SK-N-SH (cell line): ENCODE data around the gene TEX54. TPM values are rescaled to one million over a fixed set of nuclear protein-coding genes. Genes with fewer than 3 reads are reported as not detected.
"Not testable (repeated sequence)": the region's sequence is repeated elsewhere in the genome, so short reads cannot be mapped to it uniquely, and the experiment has no call there.

ENCODE experiments used
- CTCF ChIA-PET: fragments of 300-600, 350-600 bp; formaldehyde crosslinking; extraction: SDS; loops from one replicate; lab custom pipeline; 2021; lab: Yijun Ruan, JAX
- POLR2A ChIA-PET: fragments of 350-600 bp; sonication (Branson Sonifier 250); formaldehyde crosslinking; extraction: SDS; loops from one replicate; lab custom pipeline; 2020; ENCODE audit warnings: antibody characterized with exemption, inconsistent platforms; lab: Yijun Ruan, JAX
- DNase-seq: peaks from one replicate; pipeline ENCODE4 v3.0.0; 2012
- H2AFZ ChIP-seq: fragments of 200-600 bp; sonication (generic); 2 replicates; pipeline ENCODE4 v1.8.1; 2016; ENCODE audit warnings: antibody characterized with exemption, mild to moderate bottlenecking, low read depth
- H3F3A ChIP-seq: fragments of 200-600 bp; sonication (generic); replicated peaks from 2 replicates; pipeline ENCODE3; 2016; ENCODE audit warnings: antibody characterized with exemption, mild to moderate bottlenecking; ENCODE audit not compliant: insufficient read depth
- H3K27ac ChIP-seq, 2 experiments: fragments of 200-500 bp in 1 of 2; fragments of 200-600 bp in 1 of 2; sonication (Bioruptor generic) in 1 of 2; sonication (generic), shearing (Covaris generic) in 1 of 2; 2 replicates each; pipeline versions ENCODE4 v1.5.1 to v1.6.1; 2014 to 2016; ENCODE audit warnings: low read depth in 2 of 2, inconsistent platforms in 1 of 2, low read length in 1 of 2, mild to moderate bottlenecking in 1 of 2, mixed read lengths in 1 of 2
- H3K27me3 ChIP-seq: fragments of 200-600 bp; sonication (generic), shearing (Covaris generic); 2 replicates; pipeline ENCODE4 v1.6.1; 2016; ENCODE audit warnings: mixed run types; ENCODE audit not compliant: insufficient read depth
- H3K36me3 ChIP-seq, 2 experiments: fragments of 200-500 bp in 1 of 2; fragments of 200-600 bp in 1 of 2; sonication (Bioruptor generic) in 1 of 2; sonication (generic) in 1 of 2; replicated peaks in 1 of 2; 2 replicates each; pipeline versions ENCODE3 to v1.5.1; 2014 to 2016; ENCODE audit warnings: low read length in 1 of 2, mild to moderate bottlenecking in 1 of 2; ENCODE audit not compliant: insufficient read depth in 2 of 2, control insufficient read depth in 1 of 2
- H3K4me1 ChIP-seq, 2 experiments: fragments of 200-500 bp in 1 of 2; fragments of 200-600 bp in 1 of 2; sonication (Bioruptor generic) in 1 of 2; sonication (generic), shearing (Covaris generic) in 1 of 2; 2 replicates each; pipeline versions ENCODE4 v1.5.1 to v1.6.1; 2014 to 2016; ENCODE audit warnings: low read depth in 1 of 2, low read length in 1 of 2, mixed run types in 1 of 2; ENCODE audit not compliant: insufficient read depth in 2 of 2, control insufficient read depth in 1 of 2
- H3K4me2 ChIP-seq: fragments of 200-600 bp; sonication (generic), shearing (Covaris generic); 2 replicates; pipeline ENCODE4 v1.6.1; 2017; ENCODE audit warnings: mixed run types
- H3K4me3 ChIP-seq, 2 experiments: fragments of 200-500 bp in 1 of 2; fragments of 200-600 bp in 1 of 2; sonication (Bioruptor generic) in 1 of 2; sonication (generic), shearing (Covaris generic) in 1 of 2; 2 replicates each; pipeline versions ENCODE4 v1.5.1 to v1.8.1; 2014 to 2016; ENCODE audit warnings: low read depth in 2 of 2, inconsistent platforms in 1 of 2, low read length in 1 of 2, mild to moderate bottlenecking in 1 of 2, mixed read lengths in 1 of 2, moderate library complexity in 1 of 2
- H3K79me2 ChIP-seq: fragments of 200-600 bp; sonication (generic); 2 replicates; pipeline ENCODE4 v1.8.1; 2017; ENCODE audit warnings: mild to moderate bottlenecking; ENCODE audit not compliant: insufficient read depth
- H3K9ac ChIP-seq: fragments of 200-600 bp; sonication (generic); 2 replicates; pipeline ENCODE4 v1.6.1; 2017; ENCODE audit warnings: mixed run types
- H3K9me2 ChIP-seq: fragments of 200-600 bp; sonication (generic); 2 replicates; pipeline ENCODE4 v1.6.1; 2017; ENCODE audit warnings: mixed run types
- H3K9me3 ChIP-seq: fragments of 200-600 bp; sonication (generic); 2 replicates; pipeline ENCODE4 v1.6.1; 2017; ENCODE audit warnings: mixed run types, mild to moderate bottlenecking, moderate library complexity
- H4K20me1 ChIP-seq: fragments of 200-600 bp; sonication (generic); 2 replicates; pipeline ENCODE4 v1.6.1; 2017; ENCODE audit warnings: mild to moderate bottlenecking, mixed run types; ENCODE audit not compliant: insufficient read depth
- FOSL2 ChIP-seq: IDR thresholded peaks from 2 replicates; pipeline ENCODE4 v1.4.0; 2012; ENCODE audit warnings: low read depth, mild to moderate bottlenecking, moderate library complexity, borderline replicate concordance
- PBX3 ChIP-seq: IDR thresholded peaks from 2 replicates; pipeline ENCODE4; 2012
- RAD21 ChIP-seq: IDR thresholded peaks from 2 replicates; pipeline ENCODE4 v1.6.1; 2012; ENCODE audit warnings: mild to moderate bottlenecking, low read length
- REST ChIP-seq: IDR thresholded peaks from 2 replicates; pipeline ENCODE4 v1.6.1; 2012; ENCODE audit warnings: mild to moderate bottlenecking, low read depth, low read length, moderate library complexity
- SMC3 ChIP-seq: IDR thresholded peaks from 2 replicates; pipeline ENCODE4 v1.6.1; 2012; ENCODE audit warnings: low read depth, low read length, improper control_type of control experiment
- TAF1 ChIP-seq: IDR thresholded peaks from 2 replicates; pipeline ENCODE4 v1.6.1; 2012; ENCODE audit warnings: low read depth, mild to moderate bottlenecking, low read length, moderate library complexity, borderline replicate concordance
- TEAD4 ChIP-seq: IDR thresholded peaks from 2 replicates; pipeline ENCODE4 v1.4.0; 2012; ENCODE audit warnings: mild to moderate bottlenecking, borderline replicate concordance; ENCODE audit not compliant: insufficient read depth
- YY1 ChIP-seq: IDR thresholded peaks from 2 replicates; pipeline ENCODE4 v1.4.0; 2012; ENCODE audit warnings: low read depth, mild to moderate bottlenecking
- WGBS: methylation state at CpG from one replicate; pipeline ENCODE4 v1.1.6; 2017; ENCODE audit warnings: low lambda C conversion rate; 5-methylcytosine and 5-hydroxymethylcytosine counted together
- polyA plus RNA-seq, 3 experiments: library from polyadenylated mRNA; depleted of rRNA; stranded (reverse); fragments of >200 nt; gene quantifications; 2 replicates each; pipeline ENCODE4 v1.2.3, GENCODE V29; 2012

Gene TEX54
- polyA plus RNA-seq, 1 of the 3 experiments (the other 2 are of a cell fraction): not detected

GRCh38 chr11:62860835-62861563 lies 28.4 kb upstream of the TEX54 start:
- 89% methylated on average over 5 of the region's 5 CpGs for WGBS
- POLR2A ChIA-PET: interaction anchor here (1.1 to 2.0 kb wide), 2 partner anchors 20 to 75 kb away, joined by 3 to 9 read pairs; no protein-coding TSS in a partner anchor
- peaks cover 7% of the 10 kb centered on the region for H3F3A ChIP-seq
- H3K79me2 ChIP-seq: peaks cover 37% of the 10 kb centered on the region
- H3K4me2 ChIP-seq: no peak overlapping the region
- H3K27me3 ChIP-seq: no peaks in the 10 kb centered on the region
- no peaks in the 10 kb centered on the region for H4K20me1 ChIP-seq
- no peaks in the 10 kb centered on the region for H3K9me3 ChIP-seq
- no peaks in the 10 kb centered on the region for H3K9me2 ChIP-seq
- H3K36me3 ChIP-seq: no peaks in the 10 kb centered on the region
- H3K4me1 ChIP-seq: peaks cover 6% of the 10 kb centered on the region in 2 experiments; a peak in 2 of 4 replicates
- no peak for DNase-seq
- H2AFZ ChIP-seq: no peak overlapping the region
- CTCF ChIA-PET: interaction anchor here (0.8 to 6.9 kb wide), 5 partner anchors 12 to 73 kb away, joined by 3 to 74 read pairs (median 4); partner anchors contain the start of genes SLC3A2 and TMEM179B
- H3K27ac ChIP-seq: no peak overlapping the region
- H3K9ac ChIP-seq: no peak overlapping the region
- no peak overlapping the region for H3K4me3 ChIP-seq
- TF ChIP-seq YY1 (no peak), RAD21 (no peak), TAF1 (no peak), SMC3 (no peak), PBX3 (no peak), TEAD4 (no peak), FOSL2 (no peak), REST (no peak)
- TF ChIP-seq, all 33 proteins: peak for 0

- H2AFZ ChIP-seq, DNase-seq, H3K9me3 ChIP-seq, H3K4me2 ChIP-seq, H3K9ac ChIP-seq, H3K4me1 ChIP-seq, POLR2A ChIA-PET, H3K4me3 ChIP-seq, H3K36me3 ChIP-seq, H4K20me1 ChIP-seq, H3K9me2 ChIP-seq, CTCF ChIA-PET, H3K27ac ChIP-seq, H3K27me3 ChIP-seq: not testable (repeated sequence)
- Histone ChIP-seq H3F3A (peaks cover 16% of the 10 kb centered on the region), H3K79me2 (peaks cover 41% of the 10 kb centered on the region)
- 97% methylated on average over 8 of the region's 8 CpGs for WGBS
These were observed 26.7 kb upstream of the TEX54 start for GRCh38 chr11:62859281-62859703.
